ENCODE data around the gene PCDH18.
"Not testable (repeated sequence)": the region's sequence is repeated elsewhere in the genome, so short reads cannot be mapped to it uniquely, and the experiment has no call there.

PCDH18 gene

DNA sequence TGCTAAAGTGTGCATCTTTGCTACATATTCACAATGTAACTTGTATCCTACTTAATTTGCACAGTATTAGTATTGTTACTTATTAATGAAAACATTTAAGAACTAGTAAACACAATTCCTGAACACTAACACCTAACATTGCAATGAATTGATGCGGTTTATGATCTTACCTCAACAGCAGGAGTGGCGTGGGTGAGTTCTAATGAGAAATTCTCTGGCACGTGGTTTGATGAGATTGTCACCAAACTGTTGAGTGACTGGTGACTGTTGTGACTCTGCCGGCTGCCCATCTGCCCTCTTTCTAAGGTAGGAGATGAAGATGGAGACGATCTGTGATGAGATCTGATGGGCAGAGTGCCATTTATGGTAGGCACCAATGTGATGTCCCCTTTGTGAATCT, 2.9 kb downstream of the PCDH18 start:
- H3K4me3 ChIP-seq (ENCODE audit: low read depth, low read length) = peak overlapping the region; percentile 86
- TF ChIP-seq CTCF (IDR thresholded peaks at IDR 0.05; ENCODE audit: low read depth, low read length) = no peak

GRCh38 chr4:137528673-137529072, 3.6 kb downstream of the PCDH18 start:
- H3K4me3 ChIP-seq (ENCODE audit: low read depth, low read length) = peak overlapping the region; percentile 86
- no peak for TF ChIP-seq CTCF (IDR thresholded peaks at IDR 0.05; ENCODE audit: low read depth, low read length)

DNA sequence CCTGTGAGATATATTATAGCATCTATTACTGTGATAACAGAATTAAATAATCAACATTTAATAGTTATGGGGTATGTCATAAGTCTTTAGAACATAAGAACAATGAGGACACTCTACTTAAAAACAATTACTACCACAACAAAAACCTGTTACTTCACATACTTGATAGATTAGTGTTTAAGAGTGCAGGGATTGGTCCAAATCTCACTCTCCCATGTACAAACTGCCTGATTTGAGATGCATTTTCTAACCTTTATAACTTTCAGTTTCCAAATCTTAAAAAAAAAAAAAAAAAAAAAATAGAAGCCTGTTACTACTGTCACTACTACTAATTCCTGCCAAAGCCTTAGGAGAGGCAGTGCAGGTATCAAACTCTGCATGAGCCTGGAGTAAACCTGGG, 5.6 kb downstream of the PCDH18 start:
- peak overlapping the region; percentile 46 for H3K4me3 ChIP-seq (ENCODE audit: low read depth, low read length)
- TF ChIP-seq CTCF (IDR thresholded peaks at IDR 0.05; ENCODE audit: low read depth, low read length) = no peak

DNA sequence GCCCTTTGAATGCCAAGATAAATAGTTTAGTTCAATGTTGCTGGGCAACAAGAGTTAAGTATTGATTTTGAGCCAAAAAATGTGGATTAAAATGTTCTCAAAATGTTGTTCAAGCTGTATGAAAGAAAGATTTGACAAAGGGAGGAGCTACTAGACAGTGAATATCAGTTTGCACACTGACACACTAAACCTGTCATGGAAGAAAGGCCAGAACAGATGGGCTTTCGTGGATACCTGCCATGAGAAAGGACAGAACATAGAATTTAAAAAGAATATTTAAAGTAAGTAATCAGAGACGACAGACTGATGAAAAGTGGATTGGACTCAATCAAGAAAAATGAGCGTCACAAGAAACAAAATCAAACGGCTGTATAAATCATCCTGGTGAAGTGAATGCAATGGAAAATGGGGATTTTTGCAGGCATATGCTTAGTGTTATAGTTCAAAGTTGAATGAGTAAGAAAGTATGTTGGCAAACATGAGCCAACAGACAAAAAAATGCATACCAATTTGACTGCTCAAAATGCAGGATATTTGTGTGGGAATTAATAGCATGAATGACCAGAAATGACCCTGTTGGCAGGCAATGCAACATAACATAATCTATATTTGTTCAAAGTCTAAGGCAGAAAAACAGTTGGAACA, 7.4 kb downstream of the PCDH18 start:
- no peak for TF ChIP-seq CTCF (IDR thresholded peaks at IDR 0.05; ENCODE audit: low read depth, low read length)
- H3K4me3 ChIP-seq (ENCODE audit: low read depth, low read length) = no peak overlapping the region

- H3K4me3 ChIP-seq (ENCODE audit: low read depth, low read length) = no peak overlapping the region
- no peak for TF ChIP-seq CTCF (IDR thresholded peaks at IDR 0.05; ENCODE audit: low read depth, low read length)
Observed at GRCh38 chr4:137523329-137523728, 9.0 kb downstream of the PCDH18 start.

DNA sequence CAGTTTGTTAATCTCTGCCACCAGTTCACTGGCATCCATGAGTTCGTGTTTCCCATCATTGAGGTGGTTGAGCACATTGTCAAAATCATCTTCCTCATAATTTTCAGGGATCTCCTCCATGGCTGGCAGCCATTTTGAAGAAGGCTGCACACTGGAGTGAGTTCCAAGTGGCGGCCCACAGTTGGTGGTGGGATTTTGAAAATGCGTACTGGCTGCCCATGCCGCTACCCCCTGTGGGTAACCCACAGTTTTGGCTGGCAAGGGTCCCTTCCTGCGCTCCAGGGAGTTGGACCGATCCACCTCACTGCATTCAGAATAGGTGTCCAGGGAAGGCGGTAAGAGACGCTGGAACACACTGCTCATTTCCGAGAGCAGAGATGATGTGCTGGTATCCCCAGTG, 11.2 kb downstream of the PCDH18 start:
- H3K4me3 ChIP-seq (ENCODE audit: low read depth, low read length) = no peak overlapping the region
- TF ChIP-seq CTCF (IDR thresholded peaks at IDR 0.05; ENCODE audit: low read depth, low read length) = no peak

- no peak for TF ChIP-seq CTCF (IDR thresholded peaks at IDR 0.05; ENCODE audit: low read depth, low read length)
- H3K4me3 ChIP-seq (ENCODE audit: low read depth, low read length) = no peak overlapping the region
Observed at GRCh38 chr4:137519406-137519805, 12.9 kb downstream of the PCDH18 start.

GRCh38 chr4:137517323-137517722, 15.0 kb downstream of the PCDH18 start:
- H3K4me3 ChIP-seq (ENCODE audit: low read depth, low read length) = not testable (repeated sequence)

All from WI38 (cell line).